ENCODE data around the gene C4orf50.

C4orf50 gene
- long read RNA-seq, donor 1 = 0 reads
- long read RNA-seq, donor 2 = 0 reads
- long read RNA-seq, donor 3 = 0 reads
- long read RNA-seq, donor 4 = 0 reads
- long read RNA-seq, donor 5 = 0 reads
- long read RNA-seq, donor 6 = 0 reads
- long read RNA-seq, donor 7 = 0 reads
- long read RNA-seq, donor 8 = 0 reads

DNA sequence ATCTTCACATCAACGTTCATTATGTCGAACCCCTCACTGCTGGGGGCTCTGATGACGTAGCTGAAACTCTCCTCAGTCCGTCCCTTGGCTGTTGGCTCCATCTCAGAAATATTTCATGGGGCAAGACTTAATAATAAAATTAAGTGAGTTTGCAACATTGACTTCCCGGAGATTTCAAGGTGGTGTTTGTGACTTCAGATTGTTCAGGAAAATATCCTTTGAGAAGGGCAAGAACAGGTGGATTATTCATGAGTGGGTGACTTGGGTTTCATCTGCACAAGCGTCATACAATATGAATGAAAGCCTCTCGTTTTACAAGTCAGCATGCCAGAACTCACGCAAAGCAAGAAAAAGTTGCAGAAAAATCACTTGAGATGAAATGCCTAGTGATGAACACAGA is at the start of gene C4orf50:
TSS of gene C4orf50 (minus strand) at position 101 of the 400 bp plus-strand sequence.
- no peak for DNase-seq

DNA sequence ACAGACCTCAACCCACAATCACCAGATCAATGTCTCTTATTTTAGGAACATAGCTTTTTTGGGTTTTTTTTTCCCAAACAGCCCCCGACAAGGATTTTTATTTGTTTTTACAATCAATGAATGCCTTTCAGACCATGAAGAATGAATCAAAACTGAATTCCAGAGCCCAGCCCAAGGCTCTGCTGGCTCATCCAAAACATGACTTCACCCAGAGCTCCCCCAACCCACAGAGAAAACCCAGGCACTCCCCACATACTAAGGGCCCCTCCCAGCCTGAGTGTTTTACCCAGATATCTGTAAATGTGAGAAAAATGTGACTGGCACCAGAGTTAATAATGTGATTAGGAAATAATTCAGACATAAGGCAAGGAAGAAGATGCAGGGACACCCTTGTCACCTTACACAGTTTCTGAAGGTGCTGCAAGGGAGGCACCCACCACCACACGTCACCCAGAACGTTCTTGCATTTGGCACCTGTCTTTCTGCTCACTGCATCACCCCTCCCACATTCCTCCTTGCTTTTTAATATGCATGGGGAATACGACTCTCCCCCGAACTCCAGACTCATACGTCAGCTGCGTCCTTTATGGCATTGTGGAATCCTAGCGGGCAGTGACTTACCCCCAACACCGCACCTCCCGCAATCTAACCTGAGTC is 47.8 kb upstream of the C4orf50 start:
- DNase-seq = no peak

DNA sequence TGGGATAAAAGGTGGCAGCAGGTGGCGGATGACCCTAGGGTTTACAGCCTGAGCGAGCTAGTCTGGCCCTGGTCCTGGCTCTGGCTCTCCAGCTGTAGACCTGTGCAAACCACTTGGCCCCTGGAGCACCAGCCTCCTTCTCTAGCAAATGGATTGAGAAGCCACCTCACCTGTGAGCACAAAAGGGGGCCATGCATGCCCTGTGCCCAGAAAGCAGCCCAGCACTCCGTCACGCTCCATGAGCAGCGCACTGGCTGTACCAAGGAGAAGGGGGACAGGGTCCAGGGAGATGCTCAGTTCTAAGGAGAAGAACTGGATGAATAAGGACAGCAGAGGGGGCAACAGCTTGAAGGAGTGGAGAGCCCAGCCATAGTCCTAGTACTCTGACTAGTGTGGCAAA is 46.9 kb upstream of the C4orf50 start:
- no peak for DNase-seq

GRCh38 chr4:6064383-6064782 is 46.2 kb upstream of the C4orf50 start:
- DNase-seq = no peak

- DNase-seq = no peak
These were observed 45.5 kb upstream of the C4orf50 start for GRCh38 chr4:6063684-6064083.

GRCh38 chr4:6062133-6062532 is 43.9 kb upstream of the C4orf50 start:
- no peak for DNase-seq

DNA sequence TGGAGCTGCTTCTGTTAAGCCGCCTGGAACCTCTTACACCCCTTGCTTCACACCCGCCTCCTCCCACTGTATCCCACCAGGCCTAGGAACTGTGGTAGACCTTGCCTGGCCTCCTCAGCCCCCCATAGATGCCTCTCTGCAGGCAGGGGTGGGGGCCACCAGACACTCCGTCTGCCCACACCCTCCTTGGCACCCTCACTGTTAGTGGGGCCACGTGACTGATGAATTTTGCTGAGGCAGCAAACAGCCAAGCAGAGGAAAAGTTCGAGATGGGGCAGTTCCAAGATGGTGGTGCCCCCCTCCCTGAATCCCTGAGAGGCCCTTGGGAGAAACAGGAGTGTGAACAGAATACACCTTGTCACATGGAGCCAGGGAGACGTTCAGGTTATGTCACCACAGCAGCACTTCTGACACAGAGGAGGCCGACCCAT is 41.2 kb upstream of the C4orf50 start:
- no peak for DNase-seq

DNA sequence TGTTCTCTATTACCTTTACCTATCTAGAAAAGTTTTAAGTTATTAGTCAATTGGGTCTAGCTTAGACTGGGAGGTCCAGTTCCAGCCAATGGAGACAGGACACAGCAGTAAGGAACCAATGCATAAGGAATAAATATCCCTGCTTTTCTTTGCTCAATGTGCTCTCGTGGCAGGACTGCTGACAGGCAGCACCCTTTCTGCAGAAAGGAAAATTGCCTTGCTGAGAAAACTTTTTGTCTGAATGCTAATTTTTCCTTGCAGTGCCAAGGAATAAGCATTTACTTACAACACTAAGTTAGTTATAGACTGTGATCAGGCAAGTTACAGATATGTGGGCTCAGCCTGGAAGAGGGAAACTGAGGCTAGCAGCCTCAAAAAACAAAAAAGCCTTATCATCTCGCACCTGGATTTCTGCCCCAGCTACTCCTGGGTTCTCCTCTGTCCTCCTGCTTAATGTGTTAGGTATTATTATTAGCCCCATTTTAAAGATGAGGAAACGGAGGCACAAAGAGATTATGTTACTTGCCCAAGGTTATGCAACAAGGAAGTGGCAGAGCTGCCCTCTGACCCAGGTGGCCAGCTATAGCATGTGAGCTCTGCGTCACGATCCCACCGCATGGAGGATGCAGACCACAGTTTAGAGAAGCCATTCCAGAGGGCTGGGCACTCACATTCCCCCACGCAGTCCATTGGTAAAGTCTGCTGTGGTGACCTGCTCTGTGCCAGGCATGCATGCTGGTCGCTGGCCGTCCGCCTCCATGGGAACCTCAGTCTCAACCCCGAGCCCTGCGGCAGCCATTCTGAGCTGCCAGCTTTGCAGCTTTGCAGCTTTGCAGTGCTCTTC is 40.5 kb upstream of the C4orf50 start:
- no peak for DNase-seq

DNA sequence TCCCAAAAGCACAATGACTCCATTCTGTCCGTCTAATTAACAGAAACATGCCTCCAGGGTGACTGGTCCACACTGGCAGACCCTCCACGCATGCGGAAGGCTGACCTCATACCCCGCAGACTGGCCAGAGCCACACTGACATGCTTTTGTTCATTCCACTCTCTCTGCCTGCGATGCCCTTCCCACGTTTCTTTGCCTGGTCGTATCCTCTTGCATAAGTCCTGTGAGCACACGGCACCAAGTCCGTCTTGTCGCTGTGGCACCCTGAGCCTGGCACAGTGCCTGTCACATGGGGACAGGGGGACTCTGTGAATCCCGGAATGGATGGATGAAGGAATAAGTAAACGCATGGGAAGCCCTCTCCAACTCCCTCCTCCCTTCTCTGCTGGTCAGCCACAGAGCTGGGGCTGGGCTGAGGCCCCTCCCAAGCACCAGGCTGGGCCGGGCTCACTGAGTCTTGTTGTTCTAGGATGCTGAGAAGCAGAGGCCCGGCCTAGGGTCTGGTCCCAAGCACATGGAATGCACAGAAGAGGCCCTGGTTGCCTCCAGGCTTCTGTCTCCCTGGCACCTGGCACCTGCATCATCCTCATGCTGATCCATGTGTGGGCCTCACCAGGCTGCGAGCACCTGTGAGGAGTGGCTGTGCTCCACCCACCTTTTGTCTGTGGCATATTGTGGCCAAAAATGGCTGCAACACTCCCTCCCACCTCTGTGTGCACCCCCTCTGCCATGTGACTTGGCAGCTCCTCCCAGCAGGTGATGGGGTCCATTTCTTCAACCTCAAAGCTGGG is 38.9 kb upstream of the C4orf50 start:
- no peak for DNase-seq

GRCh38 chr4:6055436-6055835 is 37.2 kb upstream of the C4orf50 start:
- no peak for DNase-seq

DNA sequence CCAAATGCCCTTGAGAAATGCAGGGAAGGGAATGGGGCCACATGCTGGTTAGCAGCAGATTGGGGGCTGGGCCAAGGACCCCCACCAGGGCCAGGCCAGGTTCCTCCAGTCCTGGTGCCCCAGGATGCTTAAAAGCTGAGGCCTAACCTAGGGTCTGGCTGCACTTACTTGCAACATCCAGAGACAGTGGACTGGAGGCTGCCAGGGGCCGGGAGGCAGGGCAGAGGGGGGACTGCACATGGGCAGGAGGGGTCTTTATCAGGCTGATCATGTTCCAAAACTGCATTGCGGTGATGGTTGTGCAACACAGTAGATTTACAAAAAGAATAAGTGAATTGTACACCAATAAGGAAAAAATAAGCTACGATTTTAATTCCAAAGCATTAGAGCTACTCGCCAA is 36.8 kb upstream of the C4orf50 start:
- no peak for DNase-seq

DNA sequence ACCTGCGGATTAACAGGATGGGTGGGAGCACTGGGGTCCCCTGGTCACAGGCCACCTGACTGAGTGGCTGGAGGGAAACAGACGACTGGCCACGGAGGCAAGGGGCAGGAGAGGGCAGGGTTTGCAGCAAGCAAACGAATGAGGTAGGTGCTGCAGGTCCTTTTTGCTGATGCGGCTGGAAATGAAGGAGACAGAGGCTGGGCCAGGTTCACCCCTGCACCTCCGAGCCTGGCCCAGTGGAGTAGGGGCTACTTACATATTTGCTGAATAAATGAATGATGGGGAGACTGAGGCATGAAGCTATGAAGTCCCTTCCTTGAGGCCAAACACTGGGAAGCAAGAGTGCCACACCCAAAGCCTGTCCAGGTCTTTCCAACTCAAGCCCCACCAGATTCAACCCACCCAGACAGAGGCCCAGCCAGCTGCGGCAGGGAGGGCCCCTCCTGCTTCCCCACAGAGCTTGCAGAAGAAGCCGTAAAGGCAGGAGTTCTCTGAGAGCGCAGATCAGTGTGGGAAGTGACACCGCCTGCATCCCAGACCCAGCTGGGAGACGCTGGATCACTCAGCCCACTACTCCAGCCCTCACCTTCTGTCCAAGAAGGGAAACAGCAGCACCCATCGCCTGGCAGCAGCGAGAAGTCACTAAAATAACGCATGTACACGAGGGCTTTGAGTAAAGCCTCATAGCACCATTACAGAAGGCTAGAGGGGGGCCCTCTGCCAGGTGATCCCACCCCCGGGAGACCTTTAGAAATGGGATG is 36.1 kb upstream of the C4orf50 start:
- DNase-seq = no peak

GRCh38 chr4:6052679-6053078 is 34.4 kb upstream of the C4orf50 start:
- DNase-seq = no peak

- DNase-seq = no peak
These were observed 32.3 kb upstream of the C4orf50 start for GRCh38 chr4:6050551-6050950.

- no peak for DNase-seq
These were observed 31.8 kb upstream of the C4orf50 start for GRCh38 chr4:6049985-6050384.

DNA sequence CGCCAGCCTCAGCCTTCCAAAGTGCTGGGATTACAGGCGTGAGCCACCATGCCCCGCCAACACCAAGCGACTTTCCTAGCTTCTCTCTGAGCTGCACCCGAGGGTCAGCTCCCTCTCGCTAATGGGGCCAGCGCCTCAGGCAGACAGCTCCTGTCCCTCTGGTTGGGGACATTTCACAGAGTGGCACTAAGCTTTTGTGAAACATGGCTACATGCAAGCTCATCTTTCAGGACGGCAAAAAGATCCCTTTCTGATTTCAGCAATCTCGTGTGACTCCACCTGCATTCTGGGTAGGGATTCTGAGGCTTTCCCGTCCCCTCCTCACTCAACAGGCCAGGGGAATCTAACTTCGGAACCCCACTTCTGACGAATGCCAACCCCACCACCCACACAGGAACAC is 31.0 kb upstream of the C4orf50 start:
- no peak for DNase-seq

DNA sequence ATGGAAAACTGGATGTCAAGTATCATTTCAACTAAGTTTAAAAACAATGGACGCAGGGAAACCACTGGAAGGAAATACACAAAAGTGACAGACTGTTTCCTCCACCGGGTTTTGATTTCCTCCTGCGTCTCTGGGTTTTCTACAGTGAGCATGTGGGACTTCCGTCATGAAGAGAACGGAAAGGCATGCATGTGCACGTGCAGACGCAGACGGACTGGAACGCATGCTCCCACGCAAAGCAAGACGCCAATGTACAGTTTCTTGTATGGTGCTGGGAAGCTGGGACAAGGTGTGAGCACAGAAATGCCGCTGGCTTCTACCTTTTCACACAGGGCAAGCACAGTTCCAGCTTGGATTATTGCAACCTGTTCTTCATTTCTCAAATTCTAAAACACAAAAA is 30.3 kb upstream of the C4orf50 start:
- DNase-seq = no peak

DNA sequence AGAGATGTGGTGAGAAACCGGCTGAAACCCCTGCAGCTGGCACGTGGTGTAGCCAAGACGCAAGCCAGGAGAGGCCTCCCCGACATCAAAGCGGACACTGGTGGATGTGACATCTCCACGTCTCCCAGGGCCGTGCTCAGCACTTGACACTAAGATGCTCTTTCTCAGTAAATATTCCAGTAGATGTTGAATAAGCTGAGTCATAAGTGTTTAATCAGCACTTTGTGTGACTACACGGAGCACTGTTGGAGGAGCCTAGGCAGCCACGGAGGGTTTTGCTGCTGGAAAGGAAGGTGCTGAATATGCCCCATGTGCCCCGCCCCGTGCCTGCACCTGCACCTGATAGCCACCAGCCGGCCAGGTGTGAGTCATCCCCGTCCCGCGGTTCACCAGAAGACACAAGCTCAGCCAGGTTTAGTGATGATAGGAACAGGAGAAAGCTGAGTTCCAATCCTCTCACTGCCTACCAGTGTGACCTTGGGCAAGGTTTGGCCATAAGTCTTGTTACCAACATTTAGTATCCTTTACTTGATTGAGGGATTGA is 29.0 kb upstream of the C4orf50 start:
- DNase-seq = no peak

GRCh38 chr4:6046526-6047129 is 28.4 kb upstream of the C4orf50 start:
- no peak for DNase-seq

- DNase-seq = no peak
These were observed 26.6 kb upstream of the C4orf50 start for GRCh38 chr4:6044805-6045204.

- DNase-seq = no peak
These were observed 26.0 kb upstream of the C4orf50 start for GRCh38 chr4:6044276-6044675.
